HAP-1 (cell line): Measurements from ENCODE around the gene PRUNE2.

Experiments
- DNase-seq, 2 experiments: peaks; one replicate each; pipeline ENCODE4 v3.0.0-alpha.2; 2016 to 2020; ENCODE audit warnings: low spot score in 2 of 2
- H3K27me3 ChIP-seq: fragments of 250-450 bp; sonication (Bioruptor Pico); 2 replicates; pipeline ENCODE4 v1.5.1; 2020; ENCODE audit warnings: low read depth, mild to moderate bottlenecking, moderate library complexity
- H3K36me3 ChIP-seq: fragments of 250-450 bp; sonication (Bioruptor Pico); replicated peaks from 2 replicates; pipeline ENCODE4 v1.5.1; 2020; ENCODE audit warnings: mild to moderate bottlenecking
- H3K4me1 ChIP-seq: fragments of 250-450 bp; sonication (Bioruptor Pico); 2 replicates; pipeline ENCODE4 v1.5.1; 2020; ENCODE audit warnings: mild to moderate bottlenecking
- H3K4me3 ChIP-seq: fragments of 250-450 bp; sonication (Bioruptor Pico); 2 replicates; pipeline ENCODE4 v1.5.1; 2020; ENCODE audit warnings: mild to moderate bottlenecking, moderate library complexity
- H3K9me3 ChIP-seq: fragments of 250-450 bp; sonication (Bioruptor Pico); 2 replicates; pipeline ENCODE4 v1.5.1; 2020; ENCODE audit warnings: mild to moderate bottlenecking, moderate library complexity
- in situ Hi-C: fragments of 300-500 bp; cut with MboI; formaldehyde crosslinking; loops from 3 replicates; pipeline ENCODE4 v1.14.3; 2020; ENCODE audit warnings: low sequenced_read_pairs, inconsistent platforms, mixed read lengths

Gene PRUNE2

DNA sequence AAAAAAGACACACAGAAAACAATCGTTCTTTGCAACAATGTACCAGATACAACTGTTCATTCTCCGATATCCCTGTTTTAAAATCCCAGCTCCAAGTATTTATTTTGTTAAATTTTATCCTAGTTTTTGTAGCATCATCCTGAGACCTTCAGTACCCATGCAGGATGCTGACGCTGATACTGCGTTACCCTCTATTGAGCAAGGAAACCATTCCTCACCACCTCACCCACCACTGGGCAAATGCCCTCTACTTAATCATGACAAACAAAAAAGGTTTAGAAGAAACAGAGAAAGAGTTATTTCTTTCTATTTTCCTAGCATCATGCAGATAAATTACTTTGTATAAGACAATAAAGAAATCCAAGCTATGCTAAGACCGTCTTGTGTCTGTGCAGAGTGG, 277.8 kb downstream of the PRUNE2 start:
- no peak for DNase-seq
- Histone ChIP-seq H3K4me3 (no peak overlapping the region), H3K36me3 (no peaks in the 10 kb centered on the region), H3K4me1 (no peaks in the 10 kb centered on the region), H3K27me3 (no peaks in the 10 kb centered on the region), H3K9me3 (no peaks in the 10 kb centered on the region)
- in situ Hi-C loops, result no loop called here

- Histone ChIP-seq H3K4me3 (no peak overlapping the region), H3K4me1 (no peaks in the 10 kb centered on the region), H3K36me3 (no peaks in the 10 kb centered on the region), H3K9me3 (no peaks in the 10 kb centered on the region), H3K27me3 (no peaks in the 10 kb centered on the region)
- in situ Hi-C loops, result no loop called here
- no peak for DNase-seq
Measured at GRCh38 chr9:76626980-76627379, 278.9 kb downstream of the PRUNE2 start.

DNA sequence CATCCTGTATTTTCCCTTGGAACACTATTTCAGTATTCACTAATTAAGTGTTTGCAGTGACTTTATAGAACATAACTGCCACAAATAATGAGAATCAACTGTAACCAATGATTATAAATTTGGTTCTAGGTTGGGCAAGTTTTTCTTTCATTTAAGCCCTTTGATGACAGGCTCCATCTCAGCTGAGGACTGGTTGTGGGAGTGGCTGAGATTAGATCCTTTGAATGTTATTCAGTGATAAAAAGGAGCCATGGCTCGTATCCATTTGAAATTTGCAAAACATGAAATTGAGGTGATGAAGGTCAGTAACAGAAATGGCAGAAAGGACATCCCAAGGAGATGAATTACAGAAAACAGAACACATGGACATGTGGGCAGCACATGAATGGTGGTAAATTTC, 279.8 kb downstream of the PRUNE2 start:
- Histone ChIP-seq H3K4me1 (no peaks in the 10 kb centered on the region), H3K9me3 (no peaks in the 10 kb centered on the region), H3K36me3 (no peaks in the 10 kb centered on the region), H3K27me3 (no peaks in the 10 kb centered on the region), H3K4me3 (no peak overlapping the region)
- no peak for DNase-seq
- in situ Hi-C loops, result no loop called here

GRCh38 chr9:76624391-76625048, 281.4 kb downstream of the PRUNE2 start:
- DNase-seq, result no peak
- Histone ChIP-seq H3K4me1 (no peaks in the 10 kb centered on the region), H3K4me3 (no peak overlapping the region), H3K9me3 (no peaks in the 10 kb centered on the region), H3K27me3 (no peaks in the 10 kb centered on the region), H3K36me3 (no peaks in the 10 kb centered on the region)
- in situ Hi-C loops, result no loop called here

GRCh38 chr9:76620996-76621395, 284.9 kb downstream of the PRUNE2 start:
- no peak for DNase-seq
- H3K4me1 ChIP-seq, result no peaks in the 10 kb centered on the region
- in situ Hi-C loops, result no loop called here
- H3K27me3 ChIP-seq, result 0 out of 2 replicates have a peak, but pooled peaks cover 3% of the 10 kb centered on the region
- H3K36me3 ChIP-seq, result no peaks in the 10 kb centered on the region
- no peaks in the 10 kb centered on the region for H3K9me3 ChIP-seq
- H3K4me3 ChIP-seq, result no peak overlapping the region

DNA sequence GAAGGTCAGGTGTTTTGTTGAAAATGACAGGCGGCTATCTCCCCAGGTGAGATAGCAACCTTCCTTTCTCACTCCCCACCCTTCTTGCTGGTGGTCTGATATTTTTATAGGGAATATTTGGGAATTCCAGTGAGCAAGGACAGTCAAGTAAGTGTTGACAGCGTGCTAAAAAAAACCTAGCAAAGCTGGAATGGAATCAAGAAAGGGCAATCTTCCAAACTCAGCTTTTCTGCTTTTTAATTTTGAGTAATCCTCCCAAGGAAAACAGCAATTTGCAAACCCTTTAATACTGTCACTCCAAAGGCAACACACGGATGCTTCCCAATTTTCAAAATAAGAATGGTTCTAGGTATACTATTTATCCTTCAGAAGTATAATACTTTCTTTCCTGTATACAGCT, 285.3 kb downstream of the PRUNE2 start:
- Histone ChIP-seq H3K4me3 (no peak overlapping the region), H3K36me3 (no peaks in the 10 kb centered on the region), H3K9me3 (no peaks in the 10 kb centered on the region), H3K4me1 (no peaks in the 10 kb centered on the region), H3K27me3 (0 out of 2 replicates have a peak, but pooled peaks cover 3% of the 10 kb centered on the region)
- in situ Hi-C loops, result no loop called here
- DNase-seq, result no peak

- Histone ChIP-seq H3K4me1 (no peaks in the 10 kb centered on the region), H3K27me3 (peaks cover 10% of the 10 kb centered on the region; the same call in 1 of the 2 replicates), H3K9me3 (no peaks in the 10 kb centered on the region), H3K4me3 (no peak overlapping the region), H3K36me3 (no peaks in the 10 kb centered on the region)
- no peak for DNase-seq
- in situ Hi-C loops, result no loop called here
Measured at GRCh38 chr9:76619640-76620039, 286.3 kb downstream of the PRUNE2 start.

DNA sequence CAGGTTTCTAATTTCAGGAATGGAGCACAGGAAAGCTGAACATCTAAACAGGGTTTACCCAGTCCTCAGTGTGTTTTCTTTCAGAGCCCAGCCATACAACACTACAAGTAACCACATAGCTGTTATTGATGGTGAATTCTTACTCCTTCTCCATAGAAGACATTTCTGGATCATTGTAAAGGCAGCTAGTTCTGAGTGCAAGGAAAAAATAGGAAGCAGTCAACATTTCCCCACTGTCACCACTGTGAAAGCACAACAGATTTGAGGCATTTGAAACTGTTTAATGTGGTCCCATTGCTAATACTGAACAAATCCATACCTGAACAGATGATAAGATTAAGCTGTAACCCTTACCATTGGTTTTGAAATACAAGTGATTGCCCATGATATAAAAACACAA, 286.7 kb downstream of the PRUNE2 start:
- Histone ChIP-seq H3K4me1 (no peaks in the 10 kb centered on the region), H3K27me3 (peaks cover 13% of the 10 kb centered on the region), H3K9me3 (no peaks in the 10 kb centered on the region), H3K36me3 (no peaks in the 10 kb centered on the region), H3K4me3 (no peak overlapping the region)
- no peak for DNase-seq
- in situ Hi-C loops, result no loop called here

DNA sequence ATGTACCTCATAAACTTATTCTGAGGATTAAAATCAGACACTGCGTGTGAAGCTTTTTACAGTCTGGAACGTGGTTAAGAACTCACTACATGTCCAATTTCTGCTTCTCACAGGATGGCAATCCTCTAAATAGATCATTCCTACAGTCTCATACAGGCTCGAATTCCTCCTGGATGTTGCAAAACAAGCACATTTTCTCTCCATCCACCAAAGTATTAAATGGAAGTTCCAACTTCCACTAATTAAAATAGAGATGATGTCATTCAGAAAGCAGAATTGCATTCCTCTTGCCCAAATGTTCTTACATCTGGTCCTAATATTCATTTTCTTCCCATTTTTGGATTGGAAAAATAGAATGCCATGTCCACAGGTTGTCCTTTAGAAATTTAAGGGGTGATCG, 287.2 kb downstream of the PRUNE2 start:
- Histone ChIP-seq H3K4me1 (no peaks in the 10 kb centered on the region), H3K27me3 (peaks cover 18% of the 10 kb centered on the region), H3K9me3 (no peaks in the 10 kb centered on the region), H3K4me3 (no peak overlapping the region), H3K36me3 (no peaks in the 10 kb centered on the region)
- no peak for DNase-seq
- in situ Hi-C loops, result no loop called here

DNA sequence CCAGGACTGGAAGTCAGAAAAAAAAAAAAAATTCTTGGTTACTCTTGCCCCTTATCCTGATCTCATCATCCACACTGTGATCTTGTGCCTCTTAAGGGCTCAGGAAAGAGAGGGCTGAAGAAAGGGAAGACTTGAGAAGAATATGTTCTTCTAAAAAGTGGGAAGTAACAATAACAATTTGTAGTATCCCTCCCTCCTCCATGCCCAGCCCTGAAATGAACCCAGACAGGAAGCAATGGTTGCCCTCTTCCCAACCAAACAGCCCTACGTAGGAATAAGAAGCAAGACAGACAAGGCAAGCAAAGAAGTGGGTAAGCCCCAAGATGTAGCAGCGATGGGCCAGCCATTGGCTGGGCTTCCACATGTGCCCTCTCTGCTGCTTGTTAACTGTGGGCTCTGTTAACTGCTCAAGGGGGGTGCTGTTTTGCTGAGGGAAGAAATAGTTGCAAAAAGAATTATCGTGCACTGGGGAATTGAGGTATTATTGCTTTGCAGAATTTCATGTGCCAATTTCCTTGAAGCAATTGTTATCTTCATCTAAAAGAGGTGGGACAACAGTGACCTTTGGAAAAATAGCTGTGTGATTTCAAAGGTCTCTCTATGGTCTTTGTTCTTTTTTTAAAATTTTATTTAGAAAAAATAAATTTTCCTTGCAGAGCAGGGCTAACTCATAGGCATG, 288.3 kb downstream of the PRUNE2 start:
- in situ Hi-C loops, result no loop called here
- no peaks in the 10 kb centered on the region for H3K9me3 ChIP-seq
- DNase-seq, result no peak
- no peaks in the 10 kb centered on the region for H3K36me3 ChIP-seq
- peaks cover 19% of the 10 kb centered on the region for H3K27me3 ChIP-seq
- no peak overlapping the region for H3K4me3 ChIP-seq
- H3K4me1 ChIP-seq, result no peaks in the 10 kb centered on the region

GRCh38 chr9:76616780-76617179, 289.1 kb downstream of the PRUNE2 start:
- H3K4me1 ChIP-seq, result no peaks in the 10 kb centered on the region
- peaks cover 19% of the 10 kb centered on the region for H3K27me3 ChIP-seq
- in situ Hi-C loops, result no loop called here
- H3K36me3 ChIP-seq, result no peaks in the 10 kb centered on the region
- no peaks in the 10 kb centered on the region for H3K9me3 ChIP-seq
- no peak for DNase-seq
- no peak overlapping the region for H3K4me3 ChIP-seq

- no peak for DNase-seq
- in situ Hi-C loops, result no loop called here
- H3K9me3 ChIP-seq, result no peaks in the 10 kb centered on the region
- no peaks in the 10 kb centered on the region for H3K4me1 ChIP-seq
- peaks cover 19% of the 10 kb centered on the region for H3K27me3 ChIP-seq
- no peaks in the 10 kb centered on the region for H3K36me3 ChIP-seq
- H3K4me3 ChIP-seq, result no peak overlapping the region
Measured at GRCh38 chr9:76615177-76615603, 290.7 kb downstream of the PRUNE2 start.

- peaks cover 19% of the 10 kb centered on the region for H3K27me3 ChIP-seq
- no peaks in the 10 kb centered on the region for H3K36me3 ChIP-seq
- DNase-seq, result no peak
- no peak overlapping the region for H3K4me3 ChIP-seq
- H3K9me3 ChIP-seq, result no peaks in the 10 kb centered on the region
- in situ Hi-C loops, result no loop called here
- no peaks in the 10 kb centered on the region for H3K4me1 ChIP-seq
Measured at GRCh38 chr9:76613974-76614373, 291.9 kb downstream of the PRUNE2 start.

GRCh38 chr9:76613150-76613781, 292.6 kb downstream of the PRUNE2 start:
- Histone ChIP-seq H3K27me3 (peaks cover 19% of the 10 kb centered on the region), H3K9me3 (no peaks in the 10 kb centered on the region), H3K4me1 (no peaks in the 10 kb centered on the region), H3K4me3 (no peak overlapping the region), H3K36me3 (no peaks in the 10 kb centered on the region)
- in situ Hi-C loops, result no loop called here
- no peak for DNase-seq
